GM21528 (cell line): ENCODE measurements around the gene GJC2.
"Not testable (repeated sequence)": the region's sequence is repeated elsewhere in the genome, so short reads cannot be mapped to it uniquely, and the experiment has no call there.

Source experiments
- ATAC-seq: cut with Tn5 transposase; IDR thresholded peaks from one replicate; pipeline ENCODE4 v1.9.1; 2021; ENCODE audit warnings: mild to moderate bottlenecking, moderate library complexity; ENCODE audit not compliant: unreplicated experiment, low FRiP score

The GJC2 gene

DNA sequence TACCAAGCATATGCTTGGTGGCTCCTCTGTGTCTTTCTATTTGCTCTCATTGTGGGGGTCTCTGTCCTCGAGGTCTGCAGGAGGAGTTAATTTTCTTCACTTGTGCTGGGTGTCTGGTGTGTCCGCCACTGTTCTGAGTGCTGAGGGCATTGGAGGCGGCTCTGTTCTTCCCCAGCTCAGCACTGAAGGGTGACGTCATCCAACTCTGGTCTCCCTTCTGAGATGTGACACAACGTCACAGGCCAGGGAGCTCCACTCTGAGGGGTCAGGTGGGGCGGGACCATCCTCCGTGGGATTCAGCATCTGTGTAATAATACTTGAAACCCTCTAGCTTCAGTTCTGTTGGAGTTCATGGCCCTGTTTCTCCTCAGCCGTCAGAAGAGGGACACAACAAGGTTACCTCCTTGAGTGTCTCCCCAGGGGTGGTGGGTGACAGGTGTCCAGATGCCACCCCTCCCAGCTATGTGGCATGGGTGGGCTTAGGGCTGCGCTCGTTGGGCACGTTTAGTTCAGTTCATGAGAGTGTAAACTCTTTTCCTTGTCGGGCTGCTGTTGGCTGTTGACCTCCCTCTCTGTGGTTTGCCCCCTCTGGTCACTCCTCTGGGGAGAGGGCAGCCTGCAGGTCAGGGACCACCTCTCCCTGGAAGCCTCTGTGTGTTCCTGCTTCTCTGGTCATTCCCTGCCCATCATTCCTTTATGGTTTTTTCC, 19.0 kb downstream of the GJC2 start:
- ATAC-seq = no peak

DNA sequence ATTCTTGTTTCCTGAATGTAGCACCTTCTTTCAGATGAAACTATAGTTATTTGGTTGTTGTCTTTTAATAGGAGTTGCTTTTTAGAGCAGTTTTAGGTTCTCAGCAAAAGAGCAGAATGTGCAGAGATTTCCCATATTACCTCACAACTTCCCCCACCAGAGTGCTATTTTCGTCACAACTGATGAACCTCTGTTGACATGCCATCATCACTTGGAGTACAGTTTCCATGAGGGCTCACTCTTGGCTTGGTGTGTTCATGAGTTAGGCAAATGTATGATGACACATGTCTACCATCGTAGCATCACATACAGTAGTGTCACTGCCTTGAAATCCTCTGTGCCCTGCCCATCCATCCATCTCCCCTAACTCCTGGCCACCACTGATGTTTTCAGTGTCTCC, 19.6 kb downstream of the GJC2 start:
- no peak for ATAC-seq

DNA sequence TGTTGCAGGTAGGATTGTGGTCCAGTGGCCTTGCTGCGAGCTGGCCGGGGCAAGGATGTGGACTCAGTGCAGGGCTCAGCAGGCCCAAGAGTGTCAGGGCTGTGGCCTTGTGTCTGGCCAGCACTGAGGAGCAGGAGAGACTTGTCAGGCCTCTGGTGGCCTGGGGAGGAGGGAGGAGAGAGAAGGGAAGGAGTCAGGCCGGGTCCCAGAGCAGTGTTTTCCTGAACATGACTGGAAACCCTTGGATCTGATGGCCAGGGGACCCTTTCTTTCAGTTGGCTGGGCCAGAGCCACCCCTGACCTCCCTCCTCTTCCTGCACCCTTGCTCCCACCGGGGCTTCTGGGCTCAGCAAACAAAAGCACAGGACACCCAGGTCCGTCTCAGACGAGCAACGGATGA, 20.9 kb downstream of the GJC2 start:
- no peak for ATAC-seq

GRCh38 chr1:228171221-228171891, 21.6 kb downstream of the GJC2 start:
- ATAC-seq = no peak

- ATAC-seq = no peak
These were observed 23.1 kb downstream of the GJC2 start for GRCh38 chr1:228172591-228173527.

GRCh38 chr1:228173528-228174481, 24.1 kb downstream of the GJC2 start:
- not testable (repeated sequence) for ATAC-seq

DNA sequence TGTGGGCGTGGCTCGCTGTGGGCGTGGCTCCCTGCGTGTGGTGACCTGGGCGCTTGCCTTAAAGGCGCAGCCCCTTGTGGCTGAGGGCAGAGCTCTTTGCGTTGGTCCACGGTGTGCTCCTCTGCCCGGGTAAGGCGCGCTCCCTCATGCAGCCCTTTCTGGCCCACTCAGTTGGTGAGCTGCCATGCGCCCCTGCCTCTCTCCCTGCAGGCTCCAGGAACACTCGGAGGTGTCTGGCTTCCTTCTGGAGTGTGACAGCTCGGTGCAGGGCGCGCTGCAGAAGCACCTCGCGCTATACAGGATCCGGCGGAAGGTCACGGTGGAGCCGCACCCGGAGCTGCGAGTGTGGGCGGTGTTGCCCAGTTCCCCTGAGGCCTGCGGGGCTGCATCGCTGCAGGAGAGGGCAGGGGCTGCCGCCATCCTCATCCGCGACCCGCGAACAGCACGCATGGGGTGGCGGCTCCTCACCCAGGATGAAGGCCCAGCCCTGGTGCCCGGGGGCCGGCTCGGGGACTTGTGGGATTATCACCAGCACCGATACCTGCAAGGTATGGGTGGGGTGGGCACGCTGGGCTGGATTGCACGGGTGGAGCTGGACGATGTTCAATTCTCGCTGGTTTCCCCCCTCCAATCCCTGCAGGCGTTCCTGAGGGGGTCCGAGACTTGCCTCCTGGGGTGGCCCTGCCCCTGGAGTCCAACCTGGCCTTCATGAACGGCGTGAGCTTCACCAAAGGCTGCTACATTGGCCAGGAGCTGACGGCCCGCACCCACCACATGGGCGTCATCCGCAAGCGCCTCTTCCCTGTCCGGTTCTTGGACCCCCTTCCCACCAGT, 25.0 kb downstream of the GJC2 start:
- ATAC-seq = no peak

- no peak for ATAC-seq
These were observed 25.7 kb downstream of the GJC2 start for GRCh38 chr1:228175316-228176023.

GRCh38 chr1:228176024-228176395, 26.3 kb downstream of the GJC2 start:
- ATAC-seq = no peak

DNA sequence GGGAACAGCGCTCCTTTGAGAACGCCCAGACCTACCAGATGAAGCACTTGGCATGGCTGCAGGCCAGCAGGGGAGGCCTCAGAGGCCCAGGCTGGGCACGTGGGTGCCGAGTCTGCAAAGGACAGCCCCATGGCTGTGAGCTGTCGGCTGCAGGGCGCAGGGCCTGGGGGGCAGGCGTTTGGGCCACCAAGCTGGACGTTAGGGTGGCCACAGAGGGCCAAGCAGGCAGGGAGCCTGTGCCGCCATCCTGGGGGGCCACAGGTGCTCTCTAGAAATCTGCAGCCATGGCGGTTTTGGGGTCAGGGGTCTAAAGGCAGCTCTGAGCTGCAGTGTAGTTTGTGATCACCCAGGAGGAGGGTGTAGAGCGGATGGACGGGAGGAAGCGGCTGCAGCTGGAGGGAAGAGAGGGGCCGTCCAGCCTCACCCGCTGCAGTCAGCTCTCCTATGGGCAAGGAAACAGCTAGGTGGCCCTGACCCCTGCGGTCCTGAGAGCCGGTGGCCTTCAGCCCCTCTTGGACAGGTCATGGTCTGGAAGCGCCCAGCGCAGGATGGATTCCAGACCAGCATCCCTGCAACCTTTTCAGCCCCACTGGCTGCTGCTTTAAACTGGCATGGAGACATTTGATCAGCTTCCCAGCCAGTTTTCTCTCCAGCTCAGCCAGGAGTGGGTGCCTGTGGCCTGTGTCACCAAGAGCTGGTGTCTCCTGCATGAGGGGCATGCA, 26.9 kb downstream of the GJC2 start:
- no peak for ATAC-seq

DNA sequence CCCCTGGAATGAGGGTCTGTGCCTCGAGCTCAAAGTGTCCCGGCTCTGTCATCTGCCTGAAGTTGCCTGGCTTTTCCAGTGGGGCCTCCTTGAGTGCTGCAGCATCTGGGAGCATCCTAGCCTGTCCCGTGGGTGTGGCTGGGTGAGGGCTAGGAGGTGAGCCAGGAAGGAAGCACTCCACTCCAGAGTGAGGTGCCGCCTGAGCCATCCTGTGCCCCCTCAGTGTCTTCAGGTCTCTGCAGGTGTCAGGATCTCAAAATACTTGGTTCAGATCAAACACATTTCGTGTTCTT, 27.4 kb downstream of the GJC2 start:
- ATAC-seq = no peak

DNA sequence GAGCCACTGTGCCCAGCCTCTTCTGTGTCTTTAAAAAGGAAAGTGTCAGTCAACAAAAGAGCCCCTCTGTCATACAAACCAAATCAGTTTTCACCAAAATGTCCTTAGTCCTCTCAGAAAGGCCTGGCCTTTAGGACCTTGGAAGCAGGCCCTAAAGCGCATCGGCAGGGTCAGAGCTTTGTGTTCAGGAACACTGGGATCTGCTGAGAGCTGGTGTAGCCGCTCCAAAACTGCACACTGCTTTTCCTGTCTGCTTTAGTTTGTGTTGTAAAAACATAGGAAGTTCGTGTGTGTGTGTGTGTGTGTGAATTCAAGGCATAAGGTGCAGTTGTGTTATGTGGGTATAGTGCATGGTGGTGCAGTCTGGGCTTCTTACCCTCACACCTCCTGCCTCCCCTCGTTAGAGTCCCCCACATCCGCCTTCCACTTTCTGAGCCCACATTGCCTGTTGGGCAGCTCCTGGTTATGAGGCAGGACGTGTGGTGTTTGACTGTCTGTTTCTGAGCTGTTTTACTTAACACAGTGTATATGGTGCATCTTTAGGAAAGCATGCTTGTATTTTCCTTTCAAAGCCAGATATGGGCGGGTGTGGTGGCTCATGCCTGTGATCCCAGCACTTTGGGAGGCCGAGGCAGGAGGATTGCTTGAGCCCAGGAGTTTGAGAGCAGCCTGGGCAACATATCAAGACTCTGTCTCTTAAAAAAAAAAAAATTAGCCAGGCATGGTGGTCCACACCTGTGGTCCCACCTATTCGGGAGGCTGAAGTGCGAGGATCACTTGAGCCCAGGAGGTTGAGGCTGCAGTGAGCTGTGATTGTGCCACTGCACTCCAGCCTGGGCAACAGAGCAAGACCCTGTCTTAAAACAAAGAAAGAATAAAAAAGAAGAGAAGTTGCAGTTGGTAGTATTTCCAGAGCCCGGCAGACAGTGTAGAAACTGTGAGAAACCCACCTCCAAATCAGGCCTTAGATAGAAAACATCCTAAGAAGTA, 28.3 kb downstream of the GJC2 start:
- ATAC-seq = no peak

DNA sequence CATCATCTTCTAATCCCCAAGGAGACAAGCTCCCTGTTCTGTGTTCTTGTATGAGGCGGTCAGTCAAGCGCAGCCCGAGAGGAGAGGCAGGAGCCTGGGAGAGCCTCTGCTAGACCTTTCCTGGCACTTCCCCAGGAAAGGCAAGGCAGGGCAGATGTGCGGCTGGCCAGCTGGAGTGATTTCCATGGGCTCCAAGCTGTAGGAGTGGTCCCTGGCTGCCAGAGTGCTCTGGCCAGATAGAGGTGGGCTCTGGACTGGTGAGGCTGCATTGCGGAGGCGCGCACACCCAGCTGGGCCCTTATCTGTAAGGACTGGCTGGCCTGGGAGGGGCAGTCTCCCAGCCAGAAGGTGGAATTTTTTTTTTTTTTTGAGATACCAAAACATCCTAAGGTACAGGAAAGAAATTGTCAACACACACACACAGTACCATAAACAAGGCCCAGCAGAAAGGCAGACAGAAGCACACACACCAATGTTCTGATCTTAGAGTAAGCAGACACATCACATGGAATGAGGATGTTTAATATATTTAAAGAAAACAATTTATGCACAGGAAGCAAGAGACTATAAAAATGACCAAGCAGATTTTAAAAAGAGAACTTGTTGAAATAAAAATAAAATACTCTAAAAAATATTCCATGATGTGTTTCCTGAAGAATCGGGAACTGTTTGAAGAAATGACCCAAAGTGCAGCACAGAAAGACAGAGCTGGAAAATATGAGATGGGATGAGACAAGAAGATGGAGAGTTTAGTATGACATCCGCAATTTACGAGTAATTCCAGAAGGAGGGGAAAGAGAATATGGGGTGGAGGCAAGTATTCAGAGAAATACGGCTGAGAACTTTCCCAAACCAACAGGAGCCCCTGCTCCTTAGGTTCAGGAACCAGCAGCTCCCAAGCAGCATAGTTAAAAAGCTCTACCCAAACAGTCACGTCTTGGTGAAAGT, 29.3 kb downstream of the GJC2 start:
- ATAC-seq = no peak

GRCh38 chr1:228180271-228180958, 30.7 kb downstream of the GJC2 start:
- no peak for ATAC-seq

DNA sequence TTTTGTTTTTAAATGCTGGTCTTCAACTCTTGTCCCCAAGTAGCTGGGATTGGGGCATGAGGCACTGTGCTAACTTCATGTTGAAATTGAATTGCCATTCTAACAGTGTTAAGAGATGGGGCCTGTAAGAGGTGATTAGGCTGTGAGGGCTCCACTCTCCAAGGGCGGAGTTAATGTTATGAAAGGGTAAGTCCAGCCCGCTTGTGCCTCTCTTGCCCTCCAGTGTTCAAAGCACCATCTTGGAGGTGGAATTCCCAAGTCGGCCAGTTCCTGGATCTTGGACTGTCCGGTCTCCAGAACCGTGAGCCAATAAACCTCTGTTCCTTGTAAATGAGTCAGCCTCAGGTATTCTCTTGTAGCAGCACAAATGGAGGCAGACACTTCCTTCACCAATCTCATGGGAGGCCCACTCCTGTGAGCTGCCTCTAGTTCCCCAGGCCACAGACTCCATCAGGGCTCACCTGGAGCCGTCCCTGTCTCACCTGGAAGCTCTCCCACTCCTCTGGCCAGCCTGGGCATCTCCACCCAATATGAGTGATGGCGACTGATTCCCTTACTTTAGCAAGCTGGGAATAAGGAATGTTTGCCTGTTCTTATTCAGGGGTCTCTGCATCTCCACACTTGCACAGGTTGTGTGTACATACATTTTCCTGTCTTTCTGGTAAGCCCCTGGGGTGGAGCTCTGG, 31.4 kb downstream of the GJC2 start:
- ATAC-seq = no peak
